HUDEP-2 (cell line): ENCODE data around the gene AHCYL1.

Source experiments
- DNase-seq, 76 experiments: peaks; one replicate each; lab custom pipeline; 2025; ENCODE audit not compliant: unreplicated experiment in 76 of 76; lab: John Stamatoyannopoulos, UW

The AHCYL1 gene

GRCh38 chr1:110034451-110035235, 50.1 kb downstream of the AHCYL1 start, which contains the start of gene STRIP1:
Gene STRIP1 (plus strand): TSS chr1:110034624. CDS start chr1:110034638, 14 bp downstream.
- DNase-seq, result peak in 75 of 76 experiments; percentile 26 to 95 (median 84)

GRCh38 chr1:110035236-110035752, 50.7 kb downstream of the AHCYL1 start:
- peak in 4 of 76 experiments; percentile 44 to 55 (median 50) for DNase-seq

GRCh38 chr1:110038271-110038670, 53.7 kb downstream of the AHCYL1 start:
- no peak for DNase-seq

- no peak for DNase-seq
Measured at GRCh38 chr1:110039641-110040040, 55.1 kb downstream of the AHCYL1 start.

- no peak for DNase-seq
Measured at GRCh38 chr1:110040548-110040947, 56.0 kb downstream of the AHCYL1 start.

- no peak for DNase-seq
Measured at GRCh38 chr1:110043016-110043415, 58.5 kb downstream of the AHCYL1 start.

- no peak for DNase-seq
Measured at GRCh38 chr1:110047463-110047862, 62.9 kb downstream of the AHCYL1 start.

GRCh38 chr1:110048240-110048639, 63.7 kb downstream of the AHCYL1 start:
- no peak for DNase-seq

- no peak for DNase-seq
Measured at GRCh38 chr1:110048923-110049601, 64.5 kb downstream of the AHCYL1 start.

- DNase-seq, result no peak
Measured at GRCh38 chr1:110049801-110050601, 65.4 kb downstream of the AHCYL1 start.

- no peak for DNase-seq
Measured at GRCh38 chr1:110050602-110051261, 66.2 kb downstream of the AHCYL1 start.

- no peak for DNase-seq
Measured at GRCh38 chr1:110051262-110051648, 66.7 kb downstream of the AHCYL1 start.

- DNase-seq, result peak in 48 of 76 experiments; percentile 3 to 63 (median 34)
Measured at GRCh38 chr1:110053552-110054428, 69.2 kb downstream of the AHCYL1 start.

GRCh38 chr1:110055493-110056284, 71.1 kb downstream of the AHCYL1 start:
- no peak for DNase-seq

GRCh38 chr1:110056285-110056683, 71.7 kb downstream of the AHCYL1 start:
- DNase-seq, result no peak

- DNase-seq, result no peak
Measured at GRCh38 chr1:110056776-110057175, 72.2 kb downstream of the AHCYL1 start.

GRCh38 chr1:110057963-110058518, 73.5 kb downstream of the AHCYL1 start:
- DNase-seq, result peak in 5 of 76 experiments; percentile 7 to 30 (median 14)

- DNase-seq, result no peak
Measured at GRCh38 chr1:110058591-110058990, 74.0 kb downstream of the AHCYL1 start.
